Measurements from ENCODE around the gene FUT8.

The FUT8 gene

DNA sequence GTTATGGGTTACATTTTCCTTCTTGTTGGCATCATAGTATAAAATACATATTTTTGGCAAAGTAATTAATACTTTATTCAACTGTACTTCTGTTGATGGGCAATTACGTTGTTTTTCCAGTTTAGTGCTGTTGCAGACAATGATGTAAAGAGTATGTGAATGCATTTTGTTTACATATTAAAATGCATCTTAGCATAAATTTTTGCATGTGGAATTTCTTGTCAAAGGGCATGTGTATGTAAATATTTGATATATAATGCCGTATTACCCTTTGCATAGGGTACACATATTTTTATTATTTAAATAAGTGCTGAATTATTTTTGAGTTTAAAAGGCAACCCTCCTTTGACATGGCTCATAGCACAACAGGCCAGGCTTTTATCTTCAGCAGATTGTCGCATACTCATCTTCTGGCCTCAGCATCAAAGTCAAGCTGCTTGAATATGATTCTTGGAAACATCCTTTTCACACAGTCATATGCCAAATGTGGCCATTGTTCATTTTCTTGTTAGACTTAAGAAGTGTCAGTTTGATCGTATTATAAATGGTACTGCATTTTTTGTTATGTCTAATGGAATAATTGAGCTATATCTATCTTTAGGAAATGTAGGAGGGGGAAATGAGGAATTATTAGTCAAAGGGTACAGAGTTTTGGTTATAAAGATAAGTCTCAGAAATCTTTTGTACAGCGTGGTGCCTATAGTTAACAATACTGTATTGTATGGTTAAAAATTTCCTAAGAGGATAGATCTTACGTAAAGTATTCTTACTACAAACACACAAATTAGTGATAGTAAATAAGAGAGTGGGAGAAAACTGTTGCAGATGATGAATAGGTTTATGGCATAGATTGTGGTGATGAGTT is 138.5 kb downstream of the FUT8 start:
- no peak for ATAC-seq (ENCODE audit: low read depth)
- no peak overlapping the region for H3K27ac ChIP-seq (ENCODE audit: poor library complexity, severe bottlenecking)
- DNase-seq (ENCODE audit: low spot score), result no peak

DNA sequence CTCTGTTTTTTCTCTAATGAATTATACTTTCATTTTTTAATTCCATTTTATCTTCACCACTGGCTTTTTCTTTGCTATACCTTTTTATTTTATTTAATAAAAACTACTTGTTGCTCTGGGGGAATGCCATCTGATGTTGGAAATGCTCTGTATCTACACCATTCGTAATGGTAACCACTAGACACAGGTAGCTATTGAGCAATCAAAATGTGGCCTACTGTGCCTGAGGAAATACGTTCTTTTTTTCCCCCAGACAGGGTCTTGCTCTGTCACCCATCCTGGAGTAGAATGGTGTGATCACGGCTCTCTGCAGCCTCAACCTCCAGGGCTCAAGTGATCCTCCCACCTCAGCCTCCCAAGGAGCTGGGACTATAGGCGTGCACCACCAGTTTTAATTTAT is 140.2 kb downstream of the FUT8 start:
- no peak for ATAC-seq (ENCODE audit: low read depth)
- H3K27me3 ChIP-seq (ENCODE audit: insufficient read depth, poor library complexity, severe bottlenecking), result peaks cover 9% of the 10 kb centered on the region
- no peaks in the 10 kb centered on the region for H3K9me3 ChIP-seq (ENCODE audit: severe bottlenecking)
- no peak overlapping the region for H3K4me3 ChIP-seq (ENCODE audit: severe bottlenecking)
- no peaks in the 10 kb centered on the region for H3K4me1 ChIP-seq (ENCODE audit: insufficient read depth, poor library complexity, severe bottlenecking)
- DNase-seq (ENCODE audit: low spot score), result no peak
- H3K27ac ChIP-seq (ENCODE audit: poor library complexity, severe bottlenecking), result no peak overlapping the region
- TF ChIP-seq, protein P1, sequence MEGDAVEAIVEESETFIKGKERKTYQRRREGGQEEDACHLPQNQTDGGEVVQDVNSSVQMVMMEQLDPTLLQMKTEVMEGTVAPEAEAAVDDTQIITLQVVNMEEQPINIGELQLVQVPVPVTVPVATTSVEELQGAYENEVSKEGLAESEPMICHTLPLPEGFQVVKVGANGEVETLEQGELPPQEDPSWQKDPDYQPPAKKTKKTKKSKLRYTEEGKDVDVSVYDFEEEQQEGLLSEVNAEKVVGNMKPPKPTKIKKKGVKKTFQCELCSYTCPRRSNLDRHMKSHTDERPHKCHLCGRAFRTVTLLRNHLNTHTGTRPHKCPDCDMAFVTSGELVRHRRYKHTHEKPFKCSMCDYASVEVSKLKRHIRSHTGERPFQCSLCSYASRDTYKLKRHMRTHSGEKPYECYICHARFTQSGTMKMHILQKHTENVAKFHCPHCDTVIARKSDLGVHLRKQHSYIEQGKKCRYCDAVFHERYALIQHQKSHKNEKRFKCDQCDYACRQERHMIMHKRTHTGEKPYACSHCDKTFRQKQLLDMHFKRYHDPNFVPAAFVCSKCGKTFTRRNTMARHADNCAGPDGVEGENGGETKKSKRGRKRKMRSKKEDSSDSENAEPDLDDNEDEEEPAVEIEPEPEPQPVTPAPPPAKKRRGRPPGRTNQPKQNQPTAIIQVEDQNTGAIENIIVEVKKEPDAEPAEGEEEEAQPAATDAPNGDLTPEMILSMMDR (IDR thresholded peaks at IDR 0.05; ENCODE audit: poor library complexity, severe bottlenecking), result no peak
- H3K36me3 ChIP-seq (ENCODE audit: low read depth), result no peaks in the 10 kb centered on the region

More for the DNA sequence above, 138.5 kb downstream of the FUT8 start:
- TF ChIP-seq, protein P1 (IDR thresholded peaks at IDR 0.05; ENCODE audit: poor library complexity, severe bottlenecking), result no peak
- Histone ChIP-seq H3K4me3 (ENCODE audit: severe bottlenecking) (no peak overlapping the region), H3K9me3 (ENCODE audit: severe bottlenecking) (no peaks in the 10 kb centered on the region), H3K36me3 (ENCODE audit: low read depth) (no peaks in the 10 kb centered on the region), H3K27me3 (ENCODE audit: insufficient read depth, poor library complexity, severe bottlenecking) (peaks cover 11% of the 10 kb centered on the region), H3K4me1 (ENCODE audit: insufficient read depth, poor library complexity, severe bottlenecking) (no peaks in the 10 kb centered on the region)

DNA sequence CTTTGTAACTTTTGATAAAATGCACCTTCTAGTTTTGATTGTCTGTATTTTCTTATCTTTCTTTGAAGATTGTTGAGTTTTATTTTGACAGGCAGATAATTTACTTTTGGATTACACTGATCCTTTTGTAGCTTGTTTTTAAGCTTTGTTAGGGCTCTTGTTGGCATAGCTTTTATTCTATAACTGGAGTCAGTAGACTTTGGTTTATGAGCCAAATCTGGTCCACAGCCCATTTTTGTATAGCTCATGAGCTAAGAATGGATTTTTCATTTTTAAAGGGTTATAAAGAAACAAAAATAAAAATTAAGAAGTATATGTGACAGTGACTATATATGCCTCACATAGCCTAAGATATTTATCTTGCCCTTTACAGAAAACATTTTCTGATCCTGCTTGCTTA is 142.3 kb downstream of the FUT8 start:
- no peak for DNase-seq (ENCODE audit: low spot score)
- no peak overlapping the region for H3K4me3 ChIP-seq (ENCODE audit: severe bottlenecking)
- H3K9me3 ChIP-seq (ENCODE audit: severe bottlenecking), result no peaks in the 10 kb centered on the region
- ATAC-seq (ENCODE audit: low read depth), result no peak
- no peaks in the 10 kb centered on the region for H3K36me3 ChIP-seq (ENCODE audit: low read depth)
- TF ChIP-seq, protein P1 (IDR thresholded peaks at IDR 0.05; ENCODE audit: poor library complexity, severe bottlenecking), result no peak
- H3K27me3 ChIP-seq (ENCODE audit: insufficient read depth, poor library complexity, severe bottlenecking), result peaks cover 9% of the 10 kb centered on the region
- H3K27ac ChIP-seq (ENCODE audit: poor library complexity, severe bottlenecking), result no peak overlapping the region
- H3K4me1 ChIP-seq (ENCODE audit: insufficient read depth, poor library complexity, severe bottlenecking), result no peaks in the 10 kb centered on the region

DNA sequence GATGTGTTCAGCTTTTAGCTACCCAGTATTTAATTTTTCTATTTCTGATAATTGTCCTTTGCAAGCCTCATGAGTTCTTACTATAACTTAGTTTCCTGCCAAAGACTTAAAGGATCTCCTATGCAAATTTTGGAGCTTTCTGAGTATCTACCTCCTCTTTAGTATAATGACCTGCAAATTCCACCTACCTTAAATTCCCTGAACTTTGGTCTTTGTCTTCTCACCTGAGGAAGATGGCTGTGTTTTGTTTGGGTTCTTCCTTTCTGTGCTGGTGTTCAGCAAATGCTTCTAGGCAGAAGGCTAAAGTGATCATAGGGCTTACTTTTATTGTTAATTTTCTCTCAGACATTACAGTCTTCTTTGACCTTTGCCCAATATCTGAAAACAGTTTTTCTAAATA is 142.8 kb downstream of the FUT8 start:
- Histone ChIP-seq H3K27ac (ENCODE audit: poor library complexity, severe bottlenecking) (no peak overlapping the region), H3K4me1 (ENCODE audit: insufficient read depth, poor library complexity, severe bottlenecking) (no peaks in the 10 kb centered on the region), H3K36me3 (ENCODE audit: low read depth) (no peaks in the 10 kb centered on the region), H3K4me3 (ENCODE audit: severe bottlenecking) (no peak overlapping the region), H3K9me3 (ENCODE audit: severe bottlenecking) (no peaks in the 10 kb centered on the region), H3K27me3 (ENCODE audit: insufficient read depth, poor library complexity, severe bottlenecking) (peaks cover 9% of the 10 kb centered on the region)
- ATAC-seq (ENCODE audit: low read depth) (no peak), DNase-seq (ENCODE audit: low spot score) (no peak)
- TF ChIP-seq, protein P1 (IDR thresholded peaks at IDR 0.05; ENCODE audit: poor library complexity, severe bottlenecking), result no peak

DNA sequence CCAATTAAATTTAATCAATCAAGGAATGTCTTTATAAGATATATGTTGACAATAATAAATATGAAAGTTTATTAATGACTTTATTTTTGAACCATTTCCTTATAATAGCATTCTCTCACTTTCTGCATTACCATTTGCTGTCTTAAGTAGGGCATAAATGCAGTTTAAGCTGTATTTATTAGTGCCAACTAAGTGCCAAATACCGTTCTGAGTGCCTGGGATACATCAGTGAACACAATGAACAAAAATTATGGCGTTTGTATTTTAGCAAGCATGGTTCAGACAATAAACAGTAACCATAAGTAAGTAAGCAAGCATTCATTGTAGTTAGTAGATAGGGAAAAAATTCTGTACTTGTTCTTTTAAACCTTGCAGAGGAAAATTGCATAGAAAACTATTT is 145.8 kb downstream of the FUT8 start:
- Histone ChIP-seq H3K9me3 (ENCODE audit: severe bottlenecking) (no peaks in the 10 kb centered on the region), H3K4me3 (ENCODE audit: severe bottlenecking) (no peak overlapping the region), H3K4me1 (ENCODE audit: insufficient read depth, poor library complexity, severe bottlenecking) (no peaks in the 10 kb centered on the region), H3K27me3 (ENCODE audit: insufficient read depth, poor library complexity, severe bottlenecking) (peaks cover 6% of the 10 kb centered on the region), H3K27ac (ENCODE audit: poor library complexity, severe bottlenecking) (no peak overlapping the region), H3K36me3 (ENCODE audit: low read depth) (no peaks in the 10 kb centered on the region)
- DNase-seq (ENCODE audit: low spot score), result no peak
- no peak for ATAC-seq (ENCODE audit: low read depth)
- TF ChIP-seq, protein P1 (IDR thresholded peaks at IDR 0.05; ENCODE audit: poor library complexity, severe bottlenecking), result no peak

Measured in RWPE2 (cell line).